A549 (cell line): ENCODE data around the gene KCNMA1. TPM values are rescaled to one million over a fixed set of nuclear protein-coding genes. Genes with fewer than 3 reads are reported as not detected.

ENCODE experiments used
- ATAC-seq, 2 experiments: fragments of 200-7000 bp in 1 of 2; fragments of >200 bp in 1 of 2; cut with Nextera tagmentation in 1 of 2; cut with Tn5 transposase in 1 of 2; 3 replicates each; pipeline versions ENCODE4 v1.8.0 to v1.9.1; 2018 to 2020; ENCODE audit warnings: mild to moderate bottlenecking in 1 of 2, moderate library complexity in 1 of 2
- CTCF ChIA-PET: fragments of 300-600 bp; sonication (Branson Sonifier 250); formaldehyde crosslinking; extraction: SDS; loops from one replicate; lab custom pipeline; 2021; ENCODE audit warnings: antibody characterized with exemption, inconsistent platforms; lab: Yijun Ruan, JAX
- POLR2A ChIA-PET: fragments of 350-600 bp; formaldehyde crosslinking; extraction: SDS; loops from one replicate; lab custom pipeline; 2021; ENCODE audit warnings: antibody characterized with exemption, inconsistent platforms; lab: Yijun Ruan, JAX
- DNase-seq, 2 experiments: peaks; one replicate each; pipeline versions ENCODE4 v3.0.0 to v3.0.0-alpha.2; 2011 to 2016; ENCODE audit warnings: low read depth in 1 of 2, low spot score in 1 of 2
- FAIRE-seq: peaks from 2 replicates; lab custom pipeline; 2011; peaks lifted over from hg19 to GRCh38; lab: Jason Lieb, UNC
- H3K27ac ChIP-seq, 2 experiments: fragments of >200 bp; sonication (Bioruptor Twin); formaldehyde crosslinking; 3 replicates each; pipeline ENCODE4 v1.5.1; 2016 to 2017
- H3K4me1 ChIP-seq: fragments of >200 bp; sonication (Bioruptor Twin); formaldehyde crosslinking; 3 replicates; pipeline ENCODE4 v1.6.1; 2016
- H3K4me2 ChIP-seq: fragments of >200 bp; sonication (Bioruptor Twin); formaldehyde crosslinking; 3 replicates; pipeline ENCODE4 v1.6.1; 2016
- H3K4me3 ChIP-seq: fragments of >200 bp; sonication (Bioruptor Twin); formaldehyde crosslinking; 3 replicates; pipeline ENCODE4 v1.5.1; 2016
- H3K9me3 ChIP-seq: fragments of >200 bp; sonication (Bioruptor Twin); formaldehyde crosslinking; 3 replicates; pipeline ENCODE4 v1.6.1; 2016
- CTCF ChIP-seq: fragments of >200 bp; sonication (Bioruptor Twin); formaldehyde crosslinking; IDR thresholded peaks from 3 replicates; pipeline ENCODE4 v1.5.1; 2016
- EHF ChIP-seq: fragments of 250-450 bp; sonication (Bioruptor Pico); IDR thresholded peaks from 2 replicates; pipeline ENCODE4 v1.5.0; 2020; ENCODE audit warnings: mild to moderate bottlenecking
- EHMT2 ChIP-seq: fragments of 200-600 bp; sonication (generic); IDR thresholded peaks from 2 replicates; pipeline ENCODE4 v1.6.1; 2016; ENCODE audit warnings: antibody characterized with exemption, low read depth, mild to moderate bottlenecking, moderate library complexity
- EP300 ChIP-seq, 2 experiments: fragments of >200 bp; sonication (Bioruptor Twin); formaldehyde crosslinking; IDR thresholded peaks; 2 replicates in 1 of 2; 3 replicates in 1 of 2; pipeline ENCODE4 v1.6.1; 2016 to 2017
- FOSL2 ChIP-seq, 2 experiments: fragments of 450-650 bp in 1 of 2; fragments of >200 bp in 1 of 2; sonication (Bioruptor Twin) in 1 of 2; formaldehyde crosslinking; IDR thresholded peaks; 2 replicates each; pipeline versions ENCODE4 v1.5.0 to v1.6.1; 2016 to 2020; ENCODE audit warnings: mild to moderate bottlenecking in 1 of 2, moderate library complexity in 1 of 2
- FOXS1 ChIP-seq: fragments of 250-450 bp; sonication (Bioruptor Pico); IDR thresholded peaks from 2 replicates; pipeline ENCODE4 v1.5.0; 2020; ENCODE audit warnings: mild to moderate bottlenecking, moderate library complexity
- HOXB13 ChIP-seq: fragments of 250-450 bp; sonication (Bioruptor Pico); IDR thresholded peaks from 2 replicates; pipeline ENCODE4 v1.5.0; 2020; ENCODE audit warnings: low read depth, mild to moderate bottlenecking, moderate library complexity
- JUN ChIP-seq, 2 experiments: fragments of >200 bp; sonication (Bioruptor Twin); formaldehyde crosslinking; IDR thresholded peaks; 2 replicates in 1 of 2; 3 replicates in 1 of 2; pipeline ENCODE4 v1.6.1; 2016 to 2017
- KDM1A ChIP-seq: fragments of 200-600 bp; sonication (generic); IDR thresholded peaks from 2 replicates; pipeline ENCODE4 v1.6.1; 2016; ENCODE audit warnings: low read depth, mild to moderate bottlenecking
- NPAS2 ChIP-seq: fragments of 250-450 bp; sonication (Bioruptor Pico); IDR thresholded peaks from 2 replicates; pipeline ENCODE4 v1.8.0; 2022; ENCODE audit warnings: mild to moderate bottlenecking, moderate library complexity, borderline replicate concordance
- NR3C1 ChIP-seq: fragments of >200 bp; sonication (Bioruptor Twin); formaldehyde crosslinking; IDR thresholded peaks from 3 replicates; pipeline ENCODE4 v1.6.1; 2017
- PHF8 ChIP-seq: fragments of 200-600 bp; sonication (generic); IDR thresholded peaks from 2 replicates; pipeline ENCODE4 v1.6.1; 2016; ENCODE audit warnings: low read depth, mild to moderate bottlenecking, antibody characterized with exemption, moderate library complexity, borderline replicate concordance
- RAD21 ChIP-seq, 2 experiments: fragments of >200 bp in 1 of 2; sonication (Bioruptor Twin) in 1 of 2; formaldehyde crosslinking in 1 of 2; IDR thresholded peaks in 1 of 2; conservative IDR thresholded peaks in 1 of 2; 2 replicates in 1 of 2; 3 replicates in 1 of 2; pipeline ENCODE4 v1.6.1; 2012 to 2018; ENCODE audit warnings: inconsistent platforms in 1 of 2
- RARB ChIP-seq: fragments of 250-450 bp; sonication (Bioruptor Pico); IDR thresholded peaks from 2 replicates; pipeline ENCODE4 v1.8.0; 2021; ENCODE audit warnings: mild to moderate bottlenecking, moderate library complexity
- RCOR1 ChIP-seq: fragments of 150-350 bp; IDR thresholded peaks from 2 replicates; pipeline ENCODE4 v1.6.1; 2014; ENCODE audit warnings: antibody characterized with exemption, low read length, low read depth
- REST ChIP-seq: fragments of 200-600 bp; sonication (generic); IDR thresholded peaks from 2 replicates; pipeline ENCODE4 v1.6.1; 2016; ENCODE audit warnings: antibody characterized with exemption, mild to moderate bottlenecking, moderate library complexity
- SMC3 ChIP-seq: fragments of >200 bp; sonication (Bioruptor Twin); formaldehyde crosslinking; IDR thresholded peaks from 3 replicates; pipeline ENCODE4 v1.6.1; 2018; ENCODE audit warnings: inconsistent platforms
- TFCP2L1 ChIP-seq: fragments of 250-450 bp; sonication (Bioruptor Pico); IDR thresholded peaks from 2 replicates; pipeline ENCODE4 v1.5.0; 2021; ENCODE audit warnings: mild to moderate bottlenecking
- TP53 ChIP-seq: fragments of 250-450 bp; sonication (Bioruptor Pico); IDR thresholded peaks from 2 replicates; pipeline ENCODE4 v1.5.0; 2021; ENCODE audit warnings: mild to moderate bottlenecking, moderate library complexity
- ZC3H11A ChIP-seq: fragments of 450-650 bp; IDR thresholded peaks from 2 replicates; pipeline ENCODE4 v1.6.1; 2014; ENCODE audit warnings: antibody characterized with exemption, mild to moderate bottlenecking
- ZFP36 ChIP-seq: fragments of 450-650 bp; IDR thresholded peaks from 2 replicates; pipeline ENCODE4 v1.6.1; 2014; ENCODE audit warnings: borderline replicate concordance; ENCODE audit not compliant: partially characterized antibody
- ZNF302 ChIP-seq: fragments of 250-450 bp; sonication (Bioruptor Pico); IDR thresholded peaks from 2 replicates; pipeline ENCODE4 v1.9.0; 2021; ENCODE audit warnings: inconsistent platforms, mild to moderate bottlenecking, moderate library complexity
- WGBS: methylation state at CpG from one replicate; pipeline ENCODE4 v1.1.6; 2017; ENCODE audit errors: missing lambda C conversion rate; 5-methylcytosine and 5-hydroxymethylcytosine counted together
- polyA plus RNA-seq, 4 experiments: library from polyadenylated mRNA; depleted of rRNA in 3 of 4; stranded (reverse); fragments of >200 nt; fragmentation: RNase III in 1 of 4; extraction: RNeasy Plus Mini Kit Qiagen cat#74134 plus additional on column Dnase treatment in 1 of 4; gene quantifications; 2 replicates in 3 of 4; 3 replicates in 1 of 4; pipeline ENCODE4 v1.2.3, GENCODE V29; 2011 to 2017
- TF ChIP-seq, protein P1 (sequence below): IDR thresholded peaks from 2 replicates; pipeline ENCODE4 v1.6.1; 2012
- TF ChIP-seq, protein P2 (sequence below): fragments of >200 bp; sonication (Bioruptor Twin); formaldehyde crosslinking; IDR thresholded peaks from 2 replicates; pipeline ENCODE4 v1.6.1; 2016

Gene KCNMA1
- polyA plus RNA-seq, 2 of the 4 experiments (the other 2 are of a cell fraction): 14.9 to 30.6 TPM

DNA sequence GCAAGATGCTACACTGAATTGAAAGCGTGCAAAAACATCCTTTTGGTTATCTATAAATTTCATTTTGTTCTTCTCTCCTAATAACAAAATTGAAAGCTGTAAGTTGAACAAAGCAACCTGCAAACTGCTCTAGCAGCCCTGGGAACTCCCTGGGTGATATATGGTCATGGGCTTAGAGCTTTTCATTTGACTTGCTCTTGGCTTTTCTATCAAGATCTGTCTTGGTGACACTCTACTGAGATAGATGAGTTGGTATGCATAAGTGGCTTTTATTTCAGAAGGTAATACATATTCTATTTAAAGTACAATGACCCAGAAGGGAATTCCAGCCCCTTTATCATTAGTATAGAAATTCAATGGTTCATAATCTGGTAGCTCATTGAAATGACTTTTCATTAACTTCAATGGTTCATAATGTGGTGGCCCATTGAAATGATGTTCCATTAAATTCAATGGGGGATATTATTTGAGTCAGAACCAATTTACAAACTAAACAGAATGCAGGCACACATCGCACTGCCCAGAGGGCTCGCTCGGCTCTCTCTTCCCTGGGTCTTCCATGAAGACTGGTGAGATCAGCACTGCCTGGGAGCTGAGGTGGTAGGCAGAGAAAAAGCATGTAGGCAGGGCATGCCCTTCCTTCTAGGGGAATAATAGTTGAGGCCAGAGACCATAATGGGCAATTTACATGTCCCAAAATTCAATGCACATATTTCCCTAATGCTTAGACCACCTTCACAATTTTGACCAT is 10.1 kb upstream of the KCNMA1 start:
- TF ChIP-seq EHF (CRISPR knock-in tag) (no peak), TFCP2L1 (no peak), FOSL2 (IDR thresholded peaks at IDR 0.05) (no peak), FOSL2 (CRISPR knock-in tag; IDR thresholded peaks at IDR 0.05) (no peak), EHMT2 (no peak), ZC3H11A (no peak), ZFP36 (no peak), TP53 (no peak), RCOR1 (no peak), EP300 (IDR thresholded peaks at IDR 0.05) (no peak)
- TF ChIP-seq, protein P1, sequence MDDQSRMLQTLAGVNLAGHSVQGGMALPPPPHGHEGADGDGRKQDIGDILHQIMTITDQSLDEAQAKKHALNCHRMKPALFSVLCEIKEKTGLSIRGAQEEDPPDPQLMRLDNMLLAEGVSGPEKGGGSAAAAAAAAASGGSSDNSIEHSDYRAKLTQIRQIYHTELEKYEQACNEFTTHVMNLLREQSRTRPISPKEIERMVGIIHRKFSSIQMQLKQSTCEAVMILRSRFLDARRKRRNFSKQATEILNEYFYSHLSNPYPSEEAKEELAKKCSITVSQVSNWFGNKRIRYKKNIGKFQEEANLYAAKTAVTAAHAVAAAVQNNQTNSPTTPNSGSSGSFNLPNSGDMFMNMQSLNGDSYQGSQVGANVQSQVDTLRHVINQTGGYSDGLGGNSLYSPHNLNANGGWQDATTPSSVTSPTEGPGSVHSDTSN: no peak
- 81% methylated on average over 4 of the region's 4 CpGs for WGBS
- no peak overlapping the region for H3K4me3 ChIP-seq
- ATAC-seq (no peak), FAIRE-seq (no peak), DNase-seq (no peak)
- peaks cover 12% of the 10 kb centered on the region for H3K9me3 ChIP-seq
- no peaks in the 10 kb centered on the region for H3K4me1 ChIP-seq
- H3K4me2 ChIP-seq: no peak overlapping the region
- POLR2A ChIA-PET: no interaction called here
- H3K27ac ChIP-seq: no peak overlapping the region
- CTCF ChIA-PET: interaction anchor here (1.3 to 27.7 kb wide), 5 partner anchors 11 to 478 kb away, joined by 3 to 627 read pairs (median 59); partner anchors contain the start of gene KCNMA1

DNA sequence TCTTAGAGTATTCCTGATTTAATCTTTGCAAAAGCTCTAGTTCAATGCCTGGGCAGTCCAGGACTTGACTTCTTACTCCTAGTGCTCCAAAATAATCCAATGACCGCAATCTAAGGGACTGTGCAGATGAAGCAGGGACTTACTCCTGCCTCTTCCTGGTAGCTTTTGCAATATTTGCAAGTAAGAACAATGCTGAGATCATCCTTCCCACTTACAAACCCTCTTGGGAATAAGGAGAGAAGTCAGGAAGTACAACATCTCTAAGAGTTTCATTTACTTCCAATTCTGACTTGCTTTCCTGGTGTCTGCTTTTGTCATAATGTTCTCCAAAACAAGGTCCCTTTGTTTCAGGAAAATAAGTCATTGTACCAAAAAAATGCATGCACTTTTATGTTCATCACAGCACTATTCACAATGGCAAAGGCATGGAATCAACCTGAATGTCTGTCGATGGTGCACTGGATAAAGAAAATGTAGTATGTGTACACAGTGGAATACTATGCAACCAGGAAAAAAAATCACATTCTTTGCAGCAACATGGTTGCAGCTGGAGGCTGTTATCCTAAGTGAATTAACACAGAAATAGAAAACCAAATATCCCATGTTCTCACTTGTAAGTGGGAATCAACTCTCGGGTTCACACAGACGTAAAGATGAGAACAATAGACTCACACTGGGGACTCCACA is 7.1 kb upstream of the KCNMA1 start:
- Histone ChIP-seq H3K27ac (no peak overlapping the region), H3K9me3 (peaks cover 9% of the 10 kb centered on the region; the same call in 2 of the 3 replicates), H3K4me1 (peaks cover 6% of the 10 kb centered on the region; the same call in 2 of the 3 replicates), H3K4me3 (no peak overlapping the region), H3K4me2 (no peak overlapping the region)
- FAIRE-seq: no peak
- CTCF ChIA-PET: interaction anchor here (0.6 to 27.7 kb wide), 34 partner anchors 9 to 491 kb away, joined by 3 to 627 read pairs (median 4); no protein-coding TSS in a partner anchor
- ATAC-seq: no peak
- 49% methylated on average over 4 of the region's 4 CpGs for WGBS
- TF ChIP-seq FOXS1 (CRISPR knock-in tag): no peak
- no peak for TF ChIP-seq ZNF302 (CRISPR knock-in tag)
- TF ChIP-seq RARB (CRISPR knock-in tag): no peak
- TF ChIP-seq KDM1A: no peak
- TF ChIP-seq ZC3H11A: no peak
- no peak for DNase-seq
- POLR2A ChIA-PET: no interaction called here

- DNase-seq (peak; percentile 71 to 83), FAIRE-seq (peak; percentile 91), ATAC-seq (peak; percentile 68 to 87; a peak in 5 of 6 replicates)
- no peak overlapping the region for H3K4me3 ChIP-seq
- CTCF ChIA-PET: interaction anchor here (0.6 to 27.7 kb wide), 39 partner anchors 10 to 490 kb away, joined by 3 to 627 read pairs (median 4); no protein-coding TSS in a partner anchor
- H3K9me3 ChIP-seq: peaks cover 9% of the 10 kb centered on the region; the same call in 2 of the 3 replicates
- POLR2A ChIA-PET: no interaction called here
- WGBS: 5% methylated on average over 6 of the region's 6 CpGs
- 0 out of 6 replicates have a peak overlapping the region, but pooled peaks of 1 of the 2 experiments have one; percentile 20 for H3K27ac ChIP-seq
- H3K4me2 ChIP-seq: 0 out of 3 replicates have a peak overlapping the region, but pooled peaks have one; percentile 18
- peaks cover 6% of the 10 kb centered on the region; the same call in 2 of the 3 replicates for H3K4me1 ChIP-seq
- TF ChIP-seq NPAS2 (CRISPR knock-in tag): no peak
- no peak for TF ChIP-seq PHF8
- peak; percentile 69 to 76 for TF ChIP-seq RAD21 (conservative IDR thresholded peaks at IDR 0.05 in 1 of 2, IDR thresholded peaks at IDR 0.05 in 1 of 2)
- no peak for TF ChIP-seq ZC3H11A
- TF ChIP-seq, protein P2, sequence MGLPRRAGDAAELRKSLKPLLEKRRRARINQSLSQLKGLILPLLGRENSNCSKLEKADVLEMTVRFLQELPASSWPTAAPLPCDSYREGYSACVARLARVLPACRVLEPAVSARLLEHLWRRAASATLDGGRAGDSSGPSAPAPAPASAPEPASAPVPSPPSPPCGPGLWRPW: no peak
- TF ChIP-seq HOXB13: no peak
- TF ChIP-seq REST: no peak
- TF ChIP-seq JUN (IDR thresholded peaks at IDR 0.05): no peak
- no peak for TF ChIP-seq NR3C1
- TF ChIP-seq CTCF: peak; percentile 79
- TF ChIP-seq SMC3: peak; percentile 88
Measured at GRCh38 chr10:77643795-77644468, 6.3 kb upstream of the KCNMA1 start.
